Activated CD8-positive, alpha-beta memory T cell treated with anti-CD3 and anti-CD28 coated beads, Interleukin-2, amount 50 U/mL, for 24 hours (primary cell): ENCODE data around the gene ATF2.
"Not testable (repeated sequence)": the region's sequence is repeated elsewhere in the genome, so short reads cannot be mapped to it uniquely, and the experiment has no call there.

Experiments used
- DNase-seq: peaks from one replicate; pipeline ENCODE4 v3.0.0-alpha.2; 2020; ENCODE audit errors: extremely low read depth

Gene ATF2

GRCh38 chr2:175164235-175164634 lies 3.8 kb downstream of the ATF2 start:
- no peak for DNase-seq

DNA sequence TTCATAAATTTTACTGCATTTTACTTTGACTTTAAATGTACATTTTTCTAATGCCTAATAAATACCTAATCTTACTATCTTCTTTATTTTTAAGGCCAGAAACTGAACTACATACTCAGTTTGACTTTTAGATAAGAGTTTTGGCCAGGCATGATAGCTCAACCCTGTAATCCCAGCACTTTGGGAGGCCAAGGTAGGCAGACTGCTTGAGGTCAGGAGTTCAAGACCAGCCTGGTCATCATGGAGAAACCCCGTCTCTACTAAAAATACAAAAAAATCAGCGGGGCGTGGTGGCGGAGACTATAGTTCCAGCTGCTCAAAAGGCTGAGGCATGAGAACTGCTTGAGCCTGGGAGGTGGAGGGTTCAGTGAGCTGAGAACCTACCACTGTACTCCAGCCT lies 9.1 kb downstream of the ATF2 start:
- no peak for DNase-seq

GRCh38 chr2:175156534-175156933 lies 11.5 kb downstream of the ATF2 start:
- no peak for DNase-seq

DNA sequence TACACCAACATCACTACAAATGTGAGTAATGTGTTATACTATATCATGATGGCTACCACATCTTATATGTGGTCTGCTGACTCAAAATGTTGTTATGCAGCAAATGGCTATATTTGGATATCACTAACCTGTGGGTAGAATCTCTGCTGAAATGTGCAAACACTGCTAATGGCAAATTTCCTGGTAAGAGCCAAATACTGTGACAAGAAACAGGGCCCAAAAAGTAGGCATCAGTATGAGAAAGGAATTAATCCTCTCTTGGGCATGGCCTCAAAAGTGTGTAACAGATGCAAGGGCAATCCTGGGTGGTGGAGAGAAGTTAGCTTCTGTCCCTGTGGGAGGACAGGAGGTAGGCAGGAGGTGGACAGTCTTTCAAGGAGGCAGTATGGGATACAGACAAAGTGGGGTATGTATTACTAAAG lies 13.3 kb downstream of the ATF2 start:
- DNase-seq: no peak

GRCh38 chr2:175152242-175152641 lies 15.8 kb downstream of the ATF2 start:
- DNase-seq: no peak

DNA sequence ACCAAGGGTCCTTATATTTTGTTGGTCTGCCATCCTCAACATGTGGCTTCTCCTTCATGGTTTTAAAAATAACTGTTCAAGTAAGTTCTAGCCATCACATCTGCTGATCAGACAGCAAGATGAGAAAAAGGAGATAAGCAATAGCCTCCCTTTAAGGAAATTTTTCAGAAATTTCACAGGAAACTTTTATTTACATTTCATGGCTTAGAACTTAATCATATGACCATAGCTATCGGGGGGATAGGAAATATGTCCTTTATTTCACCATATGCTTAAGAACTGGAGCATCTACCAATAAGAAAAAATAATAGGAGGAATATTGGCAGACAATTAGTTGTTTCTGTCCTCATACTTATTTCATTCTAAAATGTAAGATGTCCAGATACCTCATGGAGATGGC lies 16.2 kb downstream of the ATF2 start:
- DNase-seq: no peak

- DNase-seq: no peak
These were observed 20.8 kb downstream of the ATF2 start for GRCh38 chr2:175147186-175147585.

- no peak for DNase-seq
These were observed 24.3 kb downstream of the ATF2 start for GRCh38 chr2:175143678-175144077.

DNA sequence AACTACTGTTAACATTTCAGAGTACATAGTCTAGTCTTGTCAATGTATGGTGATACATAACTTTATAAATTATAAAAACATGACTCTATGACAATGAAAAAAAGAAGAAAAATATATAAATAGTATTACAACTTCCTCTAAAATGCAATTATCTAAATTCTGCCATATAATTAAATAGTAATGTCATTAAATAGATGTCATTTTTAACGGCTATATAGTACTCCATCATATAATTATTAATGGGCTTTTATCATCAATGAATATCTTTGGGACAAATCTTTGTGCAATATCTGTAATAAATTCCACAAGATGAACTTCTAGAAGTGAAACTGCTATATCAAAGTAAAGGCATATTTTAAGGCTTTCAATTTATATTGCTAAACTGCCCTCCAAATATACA lies 24.8 kb downstream of the ATF2 start:
- DNase-seq: no peak

- no peak for DNase-seq
These were observed 27.7 kb downstream of the ATF2 start for GRCh38 chr2:175140332-175140731.

- no peak for DNase-seq
These were observed 30.2 kb downstream of the ATF2 start for GRCh38 chr2:175137793-175138192.

GRCh38 chr2:175136334-175137215 lies 31.4 kb downstream of the ATF2 start:
- DNase-seq: no peak

DNA sequence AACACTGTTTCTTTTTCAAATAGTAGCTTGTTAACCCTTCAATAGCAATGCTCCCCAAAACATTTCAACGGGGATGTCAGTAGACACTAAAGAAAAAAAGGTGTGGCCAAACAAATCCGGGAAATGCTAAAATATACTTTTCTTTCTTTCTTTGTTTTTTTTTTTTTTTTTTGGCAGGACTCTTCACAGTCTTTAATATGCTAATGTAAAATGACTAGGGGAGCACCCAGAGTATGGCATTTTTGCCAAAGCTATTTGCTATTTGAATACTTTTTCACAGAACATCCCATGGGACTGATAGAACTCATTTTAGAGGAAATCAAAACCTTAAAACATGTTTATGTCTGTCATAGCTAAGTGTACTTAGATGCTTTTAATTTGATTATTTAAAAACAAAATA lies 32.1 kb downstream of the ATF2 start:
- DNase-seq: no peak

GRCh38 chr2:175135177-175135576 lies 32.8 kb downstream of the ATF2 start:
- DNase-seq: no peak

GRCh38 chr2:175131252-175131651 lies 36.8 kb downstream of the ATF2 start:
- no peak for DNase-seq

DNA sequence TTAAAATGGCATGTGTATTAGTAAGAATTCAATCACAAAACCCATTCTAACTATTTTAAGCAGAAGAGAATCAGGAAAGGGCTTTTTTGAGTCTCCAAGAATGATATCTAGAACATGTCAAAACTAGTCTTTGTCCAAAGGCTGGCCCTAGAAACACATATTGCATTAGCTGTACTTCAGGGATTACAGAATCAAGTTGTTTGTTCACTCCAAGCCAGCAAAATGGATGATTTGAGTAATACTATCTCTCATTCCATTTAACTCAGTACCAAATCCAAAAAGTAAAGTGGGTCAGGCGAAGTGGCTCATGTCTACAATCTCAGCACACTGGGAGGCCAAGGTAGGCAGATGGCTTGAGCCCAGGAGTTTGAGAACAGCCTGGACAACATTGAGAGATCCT lies 41.3 kb downstream of the ATF2 start:
- no peak for DNase-seq

DNA sequence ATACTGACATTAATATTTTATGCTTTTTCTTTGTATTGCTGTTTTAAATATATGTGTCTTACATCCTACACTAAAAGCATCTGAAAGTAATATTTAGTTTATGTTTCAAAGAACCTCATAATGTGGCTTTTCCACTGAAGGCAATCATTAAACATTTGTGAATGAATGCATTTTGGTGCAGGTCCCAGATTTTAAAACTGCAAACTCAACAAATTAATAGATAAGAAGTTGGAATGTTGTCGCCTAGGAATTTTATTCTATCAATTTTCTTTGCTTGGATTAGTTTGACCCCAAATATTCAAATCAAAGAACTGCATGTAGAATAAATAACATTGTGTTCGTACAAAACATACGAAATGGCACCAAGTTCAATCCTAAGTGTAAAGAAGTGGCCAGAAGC lies 44.7 kb downstream of the ATF2 start:
- DNase-seq: no peak

- no peak for DNase-seq
These were observed 56.8 kb downstream of the ATF2 start for GRCh38 chr2:175111200-175111657.

DNA sequence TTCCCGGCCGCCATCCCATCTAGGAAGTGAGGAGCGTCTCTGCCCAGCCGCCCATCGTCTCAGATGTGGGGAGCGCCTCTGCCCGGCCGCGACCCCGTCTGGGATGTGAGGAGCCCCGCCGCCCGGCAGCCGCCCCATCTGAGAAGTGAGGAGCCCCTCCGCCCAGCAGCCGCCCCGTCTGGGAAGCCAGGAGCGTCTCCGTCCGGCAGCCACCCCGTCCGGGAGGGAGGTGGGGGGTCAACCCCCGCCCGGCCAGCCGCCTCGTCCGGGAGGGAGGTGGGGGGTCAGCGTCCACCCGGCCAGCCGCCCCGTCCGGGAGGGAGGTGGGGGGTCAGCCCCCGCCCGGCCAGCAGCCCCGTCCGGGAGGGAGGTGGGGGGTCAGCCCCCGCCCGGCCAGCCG lies 59.9 kb downstream of the ATF2 start:
- DNase-seq: not testable (repeated sequence)

DNA sequence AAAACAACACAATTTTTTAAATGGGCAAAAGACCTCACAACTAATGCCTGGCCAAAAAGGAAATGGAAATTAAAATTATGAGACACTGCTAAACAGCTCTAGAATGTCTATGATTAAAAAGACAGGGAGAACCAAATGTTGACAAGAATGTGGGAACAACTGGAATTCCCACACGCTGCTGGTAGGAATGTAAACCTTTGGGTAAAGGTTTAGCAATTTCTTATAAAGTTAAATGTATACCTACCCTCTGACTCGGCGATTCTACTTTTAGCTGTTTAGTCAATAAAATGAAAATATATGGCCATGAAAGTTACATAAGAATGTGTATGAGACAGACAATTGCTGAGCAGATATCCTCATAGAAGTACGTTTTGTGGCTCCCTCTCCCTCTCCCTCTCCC lies 60.9 kb downstream of the ATF2 start:
- DNase-seq: no peak

DNA sequence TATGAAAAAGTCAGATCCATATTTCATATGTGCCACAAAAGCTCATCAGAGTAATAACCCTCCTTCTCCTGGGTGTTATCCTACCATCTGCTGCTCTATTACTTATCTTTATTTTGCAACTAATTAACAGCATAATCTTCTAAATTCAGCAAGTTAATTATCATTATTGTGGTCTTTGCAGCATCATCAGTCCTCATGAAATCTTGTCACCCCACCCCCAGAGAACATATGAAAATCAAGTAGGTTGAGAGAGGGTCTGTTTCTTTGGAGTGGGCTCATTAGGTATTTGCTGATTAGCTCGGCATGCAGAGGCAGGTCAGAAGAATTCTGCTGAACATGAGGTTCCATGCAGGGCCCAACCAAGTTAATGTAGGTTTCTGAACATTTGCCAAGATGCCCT lies 64.8 kb downstream of the ATF2 start:
- DNase-seq: no peak

GRCh38 chr2:175101514-175101913 lies 66.5 kb downstream of the ATF2 start:
- DNase-seq: no peak

GRCh38 chr2:175097297-175097696 lies 70.7 kb downstream of the ATF2 start:
- no peak for DNase-seq

- DNase-seq: not testable (repeated sequence)
These were observed 83.9 kb downstream of the ATF2 start for GRCh38 chr2:175084117-175084516.
